Endodermal cell (in vitro differentiated cells): ENCODE measurements around the gene DHRS12. TPM values are rescaled to one million over a fixed set of nuclear protein-coding genes. Genes with fewer than 3 reads are reported as not detected.
A peak's percentile ranks its signal among the peaks of the same experiment; 100 is the strongest.

Experiments used
- DNase-seq: peaks from one replicate; pipeline ENCODE4 v3.0.0-alpha.2; 2017
- H3K27ac ChIP-seq: 2 replicates; pipeline ENCODE4 v1.5.1; 2013; ENCODE audit warnings: mild to moderate bottlenecking, low read depth, low read length, moderate library complexity
- H3K27me3 ChIP-seq: 2 replicates; pipeline ENCODE4 v1.6.1; 2013; ENCODE audit warnings: mild to moderate bottlenecking, low read length, moderate library complexity; ENCODE audit not compliant: insufficient read depth, control insufficient read depth, poor library complexity, severe bottlenecking
- H3K36me3 ChIP-seq: 2 replicates; pipeline ENCODE4 v1.7.0; 2013; ENCODE audit warnings: mild to moderate bottlenecking, low read length, moderate library complexity; ENCODE audit not compliant: control insufficient read depth, insufficient read depth
- H3K4me1 ChIP-seq: one replicate; pipeline ENCODE4 v1.7.0; 2013; ENCODE audit warnings: low read length; ENCODE audit not compliant: control insufficient read depth, insufficient read depth
- H3K4me3 ChIP-seq: 2 replicates; pipeline ENCODE4 v1.5.1; 2013; ENCODE audit warnings: mild to moderate bottlenecking, low read length, moderate library complexity
- H3K9ac ChIP-seq: 2 replicates; pipeline ENCODE4 v1.6.1; 2013; ENCODE audit warnings: mild to moderate bottlenecking, low read length, moderate library complexity; ENCODE audit not compliant: poor library complexity, severe bottlenecking; ENCODE audit errors: extremely low read depth
- H3K9me3 ChIP-seq: 2 replicates; pipeline ENCODE4 v1.6.1; 2013; ENCODE audit warnings: mild to moderate bottlenecking, low read length, moderate library complexity; ENCODE audit not compliant: control insufficient read depth
- H3K27ac Mint-ChIP-seq: 2 replicates; pipeline ENCODE4 v1.8.0; 2020; ENCODE audit warnings: mixed read lengths
- H3K27me3 Mint-ChIP-seq: 2 replicates; pipeline ENCODE4 v1.8.0; 2021; ENCODE audit warnings: mild to moderate bottlenecking, mixed read lengths; ENCODE audit not compliant: insufficient read depth
- H3K36me3 Mint-ChIP-seq: 2 replicates; pipeline ENCODE4 v1.8.0; 2020; ENCODE audit warnings: low read depth, mixed read lengths
- H3K4me1 Mint-ChIP-seq: 2 replicates; pipeline ENCODE4 v1.8.0; 2020; ENCODE audit warnings: mixed read lengths
- H3K4me3 Mint-ChIP-seq: 2 replicates; pipeline ENCODE4 v1.8.0; 2020; ENCODE audit warnings: mild to moderate bottlenecking, moderate library complexity, mixed read lengths
- H3K9me3 Mint-ChIP-seq: 2 replicates; pipeline ENCODE4 v1.8.0; 2020; ENCODE audit warnings: mild to moderate bottlenecking, mixed read lengths
- CTCF ChIP-seq: fragments of 200-600 bp; sonication (generic); conservative IDR thresholded peaks from 2 replicates; pipeline ENCODE4 v1.5.0; 2021; ENCODE audit warnings: antibody characterized with exemption, mild to moderate bottlenecking
- WGBS, 2 experiments: methylation state at CpG; one replicate each; pipeline versions ENCODE4 v1.1.5 to v1.1.7; 2013; ENCODE audit warnings: missing lambda C conversion rate in 2 of 2, mixed read lengths in 1 of 2; ENCODE audit not compliant: insufficient coverage in 1 of 2, insufficient read length in 1 of 2; 5-methylcytosine and 5-hydroxymethylcytosine counted together
- total RNA-seq, 2 donors: library from RNA; stranded (reverse); fragmentation: NEBNext Ultra II Directional in 1 of 2; extraction: Animal tissue kit (Norgen Biotek cat#: 25700) in 1 of 2; gene quantifications; 2 replicates in 1 of 2; 3 replicates in 1 of 2; pipeline ENCODE4 v1.2.1, GENCODE V29; 2021

Gene DHRS12
- total RNA-seq, 2 donors from 2014 or later = 13.8 to 19.8 TPM

DNA sequence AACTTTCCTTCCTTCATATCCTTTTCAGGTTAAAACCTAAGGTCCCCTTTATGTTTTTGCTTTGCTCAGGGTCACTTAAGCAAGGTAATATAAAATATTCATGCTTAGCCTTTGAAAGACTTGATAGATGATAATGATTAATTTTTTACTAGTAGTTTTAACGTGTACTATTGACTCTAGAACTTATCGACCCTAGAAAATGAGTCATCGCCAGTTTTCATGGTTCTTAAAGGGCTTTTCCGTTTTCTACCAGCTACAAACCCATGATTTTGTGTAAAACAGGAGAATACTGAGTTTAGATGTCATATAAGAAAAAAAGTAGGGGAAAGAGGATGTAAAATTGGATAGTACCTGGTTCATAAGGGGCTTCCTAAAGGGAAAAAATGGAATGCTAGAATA lies 75.7 kb downstream of the DHRS12 start:
- Histone ChIP-seq H3K36me3 (peaks cover 13% of the 10 kb centered on the region), H3K4me3 (no peak overlapping the region), H3K27ac (no peak overlapping the region), H3K9ac (no peak overlapping the region), H3K9me3 (no peaks in the 10 kb centered on the region), H3K27me3 (no peaks in the 10 kb centered on the region), H3K4me1 (no peaks in the 10 kb centered on the region)
- H3K4me3 Mint-ChIP-seq = no peak overlapping the region
- peaks cover 16% of the 10 kb centered on the region for H3K36me3 Mint-ChIP-seq
- H3K27me3 Mint-ChIP-seq = no peaks in the 10 kb centered on the region
- peak overlapping the region; percentile 15 for H3K27ac Mint-ChIP-seq
- 92 to 98% methylated on average over 4 of the region's 4 CpGs for WGBS, 2 experiments
- H3K4me1 Mint-ChIP-seq = no peaks in the 10 kb centered on the region
- no peak for TF ChIP-seq CTCF
- no peaks in the 10 kb centered on the region for H3K9me3 Mint-ChIP-seq
- no peak for DNase-seq

- no peaks in the 10 kb centered on the region for H3K27me3 Mint-ChIP-seq
- no peaks in the 10 kb centered on the region for H3K4me1 ChIP-seq
- no peak overlapping the region for H3K27ac ChIP-seq
- H3K9me3 ChIP-seq = no peaks in the 10 kb centered on the region
- H3K27me3 ChIP-seq = no peaks in the 10 kb centered on the region
- no peaks in the 10 kb centered on the region for H3K9me3 Mint-ChIP-seq
- no peak for DNase-seq
- H3K4me3 ChIP-seq = no peak overlapping the region
- H3K4me3 Mint-ChIP-seq = no peak overlapping the region
- H3K9ac ChIP-seq = no peak overlapping the region
- peaks cover 13% of the 10 kb centered on the region for H3K36me3 ChIP-seq
- 90 to 94% methylated on average over 7 to 8 of the region's 8 CpGs for WGBS, 2 experiments
- H3K27ac Mint-ChIP-seq = peak overlapping the region; percentile 15
- H3K4me1 Mint-ChIP-seq = no peaks in the 10 kb centered on the region
- H3K36me3 Mint-ChIP-seq = peaks cover 16% of the 10 kb centered on the region
- TF ChIP-seq CTCF = no peak
Measured at GRCh38 chr13:51727634-51728274, 76.2 kb downstream of the DHRS12 start.

DNA sequence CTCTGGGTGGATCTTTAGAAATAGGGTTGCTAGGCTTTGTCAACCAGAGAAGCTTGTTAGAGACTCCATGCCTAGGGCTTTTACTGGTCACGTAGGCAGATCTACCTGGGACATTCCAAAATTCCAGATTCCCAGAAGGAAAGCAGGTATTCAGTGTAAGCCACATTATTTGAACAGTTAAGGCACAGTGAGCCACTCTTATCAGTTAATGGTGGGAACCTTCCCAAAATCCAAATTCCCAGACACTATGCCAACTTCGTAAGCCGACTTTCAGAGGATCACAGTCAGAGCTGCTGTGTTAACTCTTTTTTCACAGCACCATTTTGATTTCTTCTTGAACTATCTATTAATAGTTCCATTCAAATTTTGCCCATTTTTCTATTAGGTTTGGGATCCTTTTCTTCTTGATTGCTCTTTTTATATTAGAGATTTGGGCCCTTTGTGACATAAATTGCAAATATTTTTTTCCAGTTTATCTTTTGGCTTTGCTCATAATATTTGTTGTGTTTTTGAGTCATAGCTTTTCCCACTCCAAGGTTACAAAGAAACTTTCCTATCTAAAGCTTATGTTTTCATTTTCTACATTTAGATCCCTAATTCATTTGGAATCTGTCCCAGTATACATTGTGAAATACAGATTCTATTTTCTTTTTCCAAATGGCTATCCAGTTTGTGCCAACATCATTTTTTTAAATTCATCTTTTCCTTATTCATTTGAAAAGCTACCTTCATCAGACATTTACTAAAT lies 77.3 kb downstream of the DHRS12 start:
- peaks cover 6% of the 10 kb centered on the region for H3K4me1 Mint-ChIP-seq

More for the DNA sequence above, 77.3 kb downstream of the DHRS12 start:
- Histone ChIP-seq H3K27ac (no peak overlapping the region), H3K27me3 (no peaks in the 10 kb centered on the region), H3K9me3 (no peaks in the 10 kb centered on the region), H3K36me3 (peaks cover 13% of the 10 kb centered on the region), H3K4me3 (no peak overlapping the region), H3K9ac (no peak overlapping the region), H3K4me1 (peaks cover 2% of the 10 kb centered on the region)
- H3K27ac Mint-ChIP-seq = no peak overlapping the region
- 95 to 100% methylated on average over 3 of the region's 3 CpGs for WGBS, 2 experiments
- H3K9me3 Mint-ChIP-seq = no peaks in the 10 kb centered on the region
- peaks cover 16% of the 10 kb centered on the region for H3K36me3 Mint-ChIP-seq
- no peak for DNase-seq
- no peak for TF ChIP-seq CTCF
- H3K27me3 Mint-ChIP-seq = no peaks in the 10 kb centered on the region
- no peak overlapping the region for H3K4me3 Mint-ChIP-seq
